Measurements from ENCODE around the gene FGR.
"Not testable (repeated sequence)": the region's sequence is repeated elsewhere in the genome, so short reads cannot be mapped to it uniquely, and the experiment has no call there.

FGR gene

DNA sequence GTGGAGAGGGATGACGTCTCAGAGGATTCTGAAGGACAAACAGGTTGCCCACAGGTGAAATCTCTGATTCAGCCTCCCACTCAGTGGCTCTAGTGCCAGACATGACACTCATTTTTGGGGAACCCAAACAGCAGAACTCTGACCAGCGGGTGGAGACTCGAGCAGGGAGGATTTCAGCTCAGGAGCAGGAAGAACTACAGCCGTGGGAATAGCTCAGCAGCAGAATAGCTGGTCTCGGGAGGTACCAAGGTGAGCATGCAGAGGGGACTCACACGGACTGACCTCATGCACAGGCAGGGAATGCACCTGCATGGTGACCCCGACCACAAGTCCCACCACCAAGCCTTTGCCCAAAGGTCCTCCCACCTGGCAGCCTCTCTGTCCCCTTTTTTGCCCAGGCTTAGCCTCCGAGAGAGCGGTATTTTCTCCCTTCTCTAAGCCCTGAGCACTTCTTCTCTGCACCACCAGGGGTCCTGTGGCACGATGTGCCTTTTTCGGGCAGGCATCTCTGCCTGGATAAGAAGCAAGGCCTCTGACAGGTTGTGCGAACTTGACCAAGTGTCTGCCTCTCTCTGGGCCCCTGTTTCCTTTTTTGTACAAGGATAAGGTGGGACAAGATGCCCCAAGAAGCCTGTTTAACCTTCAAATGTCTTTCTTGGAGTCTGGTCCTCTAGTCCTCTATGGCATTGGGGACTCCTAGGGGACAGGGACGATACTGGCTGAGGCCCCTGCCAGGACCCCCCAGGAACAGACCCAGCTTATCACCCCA lies 8.8 kb upstream of the FGR start:
- TF ChIP-seq, protein P1, sequence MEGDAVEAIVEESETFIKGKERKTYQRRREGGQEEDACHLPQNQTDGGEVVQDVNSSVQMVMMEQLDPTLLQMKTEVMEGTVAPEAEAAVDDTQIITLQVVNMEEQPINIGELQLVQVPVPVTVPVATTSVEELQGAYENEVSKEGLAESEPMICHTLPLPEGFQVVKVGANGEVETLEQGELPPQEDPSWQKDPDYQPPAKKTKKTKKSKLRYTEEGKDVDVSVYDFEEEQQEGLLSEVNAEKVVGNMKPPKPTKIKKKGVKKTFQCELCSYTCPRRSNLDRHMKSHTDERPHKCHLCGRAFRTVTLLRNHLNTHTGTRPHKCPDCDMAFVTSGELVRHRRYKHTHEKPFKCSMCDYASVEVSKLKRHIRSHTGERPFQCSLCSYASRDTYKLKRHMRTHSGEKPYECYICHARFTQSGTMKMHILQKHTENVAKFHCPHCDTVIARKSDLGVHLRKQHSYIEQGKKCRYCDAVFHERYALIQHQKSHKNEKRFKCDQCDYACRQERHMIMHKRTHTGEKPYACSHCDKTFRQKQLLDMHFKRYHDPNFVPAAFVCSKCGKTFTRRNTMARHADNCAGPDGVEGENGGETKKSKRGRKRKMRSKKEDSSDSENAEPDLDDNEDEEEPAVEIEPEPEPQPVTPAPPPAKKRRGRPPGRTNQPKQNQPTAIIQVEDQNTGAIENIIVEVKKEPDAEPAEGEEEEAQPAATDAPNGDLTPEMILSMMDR (IDR thresholded peaks at IDR 0.05; ENCODE audit: low read depth, low read length), result peak; percentile 84
- no peak for DNase-seq (ENCODE audit: extremely low read depth, low read depth)

DNA sequence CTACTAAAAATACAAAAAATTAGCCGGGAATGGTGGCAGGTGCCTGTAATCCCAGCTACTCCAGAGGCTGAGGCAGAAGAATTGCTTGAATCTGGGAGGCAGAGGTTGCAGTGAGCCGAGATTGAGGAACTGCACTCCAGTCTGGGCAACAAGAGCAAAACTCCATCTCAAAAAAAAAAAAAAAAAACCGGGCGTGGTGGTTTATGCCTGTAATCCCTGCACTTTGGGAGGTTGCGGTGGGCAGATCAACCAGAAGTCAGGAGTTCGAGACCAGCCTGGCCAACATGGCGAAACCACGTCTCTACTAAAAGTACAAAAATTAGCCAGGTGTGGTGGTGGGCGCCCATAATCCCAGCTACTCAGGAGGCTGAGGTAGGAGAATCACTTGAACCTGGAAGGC lies 5.5 kb upstream of the FGR start:
- not testable (repeated sequence) for DNase-seq (ENCODE audit: extremely low read depth, low read depth)

DNA sequence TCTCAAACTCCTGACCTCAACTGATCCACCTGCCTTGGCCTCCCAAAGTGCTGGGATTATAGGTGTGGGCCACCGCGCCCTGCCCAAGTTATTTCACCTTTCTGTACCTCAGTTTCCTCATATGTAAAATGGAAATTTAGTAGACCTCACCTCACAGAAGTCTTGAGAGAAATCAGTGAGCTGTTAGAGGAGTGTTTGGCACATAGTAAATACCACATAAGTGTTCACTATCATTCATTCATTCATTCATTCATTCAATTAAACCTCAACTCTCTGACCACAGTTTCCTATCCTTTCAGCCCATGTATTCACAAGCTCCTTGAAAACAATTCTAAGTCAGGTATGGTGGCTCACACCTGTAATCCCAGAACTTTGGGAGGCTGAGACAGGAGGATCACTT lies 3.8 kb upstream of the FGR start:
- no peak for DNase-seq (ENCODE audit: extremely low read depth, low read depth)
- TF ChIP-seq, protein P1 (IDR thresholded peaks at IDR 0.05; ENCODE audit: low read depth, low read length), result no peak

DNA sequence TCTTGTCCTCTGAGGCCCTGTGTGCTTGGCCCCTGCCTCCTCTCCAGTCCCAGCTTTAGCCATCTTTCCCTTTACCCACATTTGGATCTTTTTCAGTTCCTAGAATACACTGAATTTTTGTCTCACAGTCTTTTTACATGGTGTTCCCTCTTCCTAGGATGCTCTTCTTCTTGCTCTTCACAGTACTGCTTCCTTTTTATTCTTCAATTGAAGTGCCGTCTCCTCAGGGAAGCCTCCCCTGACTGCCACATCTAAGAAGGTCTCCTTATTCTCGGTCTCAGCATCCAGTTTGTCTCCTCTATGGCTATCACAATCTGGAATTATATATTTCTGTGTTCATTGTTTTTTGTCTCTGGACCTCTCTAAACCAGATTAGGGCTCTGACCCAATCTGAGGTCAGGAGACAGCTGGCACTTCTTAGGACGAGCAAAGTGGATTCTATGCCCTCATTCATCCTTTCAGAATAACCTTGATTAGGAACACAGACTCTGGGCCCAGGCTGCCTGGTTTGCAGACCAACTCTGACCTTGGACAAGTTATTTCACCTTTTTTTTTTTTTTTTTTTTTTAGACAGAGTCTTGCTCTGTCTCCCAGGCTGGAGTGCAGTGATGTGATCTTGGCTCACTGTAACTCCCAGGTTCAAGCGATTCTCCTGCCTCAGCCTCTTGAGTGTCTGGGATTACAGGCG lies 3.2 kb upstream of the FGR start:
- TF ChIP-seq, protein P1 (IDR thresholded peaks at IDR 0.05; ENCODE audit: low read depth, low read length), result no peak
- DNase-seq (ENCODE audit: extremely low read depth, low read depth), result no peak

DNA sequence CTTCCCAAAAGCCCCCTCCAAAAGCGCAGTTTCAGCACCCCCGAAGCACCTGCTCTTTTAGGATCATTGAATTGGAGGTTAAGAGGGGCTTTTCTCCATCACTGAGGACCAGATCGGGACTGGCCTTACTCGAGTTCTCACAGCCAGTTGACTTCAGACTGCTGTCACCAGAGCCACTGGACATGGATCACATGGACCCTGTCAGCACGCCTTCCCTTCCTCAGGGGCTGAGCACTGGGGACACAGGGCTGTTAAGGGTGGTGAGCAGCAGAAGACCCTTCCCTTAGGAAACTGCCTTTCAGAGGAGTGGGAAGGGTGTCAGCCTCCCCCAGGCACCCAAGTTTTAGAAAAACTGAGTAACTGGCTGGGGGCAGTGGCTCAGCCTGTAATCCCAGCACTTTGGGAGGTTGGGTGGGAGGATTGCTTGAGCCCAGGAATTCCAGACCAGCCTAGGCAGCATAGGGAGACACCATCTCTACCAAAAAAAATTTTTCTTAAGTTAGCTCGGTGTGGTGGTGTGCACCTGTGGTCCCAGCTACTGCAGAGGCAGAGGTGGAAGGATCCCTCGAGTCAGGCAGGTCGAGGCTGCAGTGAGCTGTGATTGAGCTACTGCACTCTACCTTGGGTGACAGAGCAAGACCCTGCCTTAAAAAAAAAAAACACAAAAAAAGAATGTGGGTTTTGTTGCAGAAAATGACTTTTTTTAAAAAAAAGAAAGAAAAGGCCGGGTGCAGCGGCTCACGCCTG lies 584 bp upstream of the FGR start:
- no peak for DNase-seq (ENCODE audit: extremely low read depth, low read depth)
- TF ChIP-seq, protein P1 (IDR thresholded peaks at IDR 0.05; ENCODE audit: low read depth, low read length), result no peak

DNA sequence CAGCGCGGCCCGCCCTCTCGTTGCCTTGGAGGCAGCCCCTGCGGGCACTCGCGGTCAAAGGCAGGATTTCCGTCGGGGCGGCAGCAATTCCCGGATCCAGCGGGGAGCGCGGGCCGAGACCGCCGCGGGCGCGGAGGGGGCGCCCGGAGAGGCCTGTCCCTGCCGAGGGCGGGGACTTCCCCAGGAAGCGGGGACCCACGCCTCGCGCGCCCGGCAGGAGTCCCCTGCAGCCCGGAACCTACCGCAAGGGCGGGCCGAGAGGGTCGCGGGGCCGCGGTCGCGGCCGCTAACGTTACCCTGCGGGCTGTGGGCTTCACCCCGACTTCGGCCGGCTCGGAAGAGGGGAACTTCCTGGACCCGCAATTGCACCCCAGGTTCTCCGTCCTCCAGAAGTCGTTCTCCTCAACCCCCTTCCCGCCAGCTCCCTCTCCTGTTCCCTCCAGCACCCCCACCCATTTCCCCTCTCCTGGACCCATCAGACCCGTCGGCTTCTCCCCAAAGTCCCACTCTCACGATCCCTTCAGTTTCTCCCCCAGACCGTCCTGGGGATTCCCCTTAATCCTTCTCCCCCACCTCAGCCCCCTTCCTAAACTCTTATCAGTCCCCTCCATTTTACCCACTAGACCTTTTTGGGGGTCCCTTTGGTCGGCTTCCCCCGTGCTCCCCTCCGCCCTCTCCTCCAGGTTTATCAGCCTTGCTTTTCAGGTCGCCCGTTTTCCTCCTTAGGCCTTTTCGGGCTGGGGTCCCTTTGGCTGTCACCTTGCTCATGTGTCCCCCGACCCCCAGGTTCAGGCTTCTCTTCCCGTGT lies 604 bp downstream of the FGR start:
- TF ChIP-seq, protein P1 (IDR thresholded peaks at IDR 0.05; ENCODE audit: low read depth, low read length), result no peak
- DNase-seq (ENCODE audit: extremely low read depth, low read depth), result no peak

DNA sequence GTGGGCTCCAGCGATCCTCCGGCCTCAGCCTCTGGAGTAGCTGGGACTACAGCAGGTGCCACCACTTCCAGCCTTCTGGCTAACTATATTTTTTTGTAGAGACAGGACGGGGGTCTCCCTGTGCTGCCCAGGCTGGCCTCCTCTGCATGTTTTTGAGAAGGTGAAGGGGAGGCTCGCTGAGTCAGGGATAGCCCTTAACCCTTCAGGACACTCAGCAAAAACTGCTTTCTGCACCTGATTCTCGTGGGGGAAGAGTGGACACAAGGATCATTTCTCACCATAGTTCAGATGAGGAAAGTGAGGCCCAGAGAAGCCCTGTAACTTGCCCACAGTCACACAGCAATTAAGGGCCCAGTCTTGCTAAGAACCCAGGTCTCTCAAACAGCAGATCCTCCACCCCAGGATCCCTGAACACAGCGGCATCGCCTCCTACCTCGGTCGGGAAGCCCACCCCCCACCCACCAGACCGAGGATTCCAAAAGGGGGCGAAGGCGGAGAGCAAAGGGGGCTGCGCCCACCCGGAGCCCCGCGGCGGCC lies 1.3 kb downstream of the FGR start:
- TF ChIP-seq, protein P1 (IDR thresholded peaks at IDR 0.05; ENCODE audit: low read depth, low read length), result no peak
- no peak for DNase-seq (ENCODE audit: extremely low read depth, low read depth)

Measured in AG09319 (cell line).